ENCODE results near the gene RRP15. TPM values are rescaled to one million over a fixed set of nuclear protein-coding genes. Genes with fewer than 3 reads are reported as not detected.

RRP15 gene
- total and polyA plus RNA-seq, 2 donors = 3.9 to 12.4 TPM

- no peak overlapping the region for H3K4me3 ChIP-seq (ENCODE audit: low read length in 2 of 2)
- no peak overlapping the region for H3K27ac ChIP-seq (ENCODE audit: low read depth in 1 of 2, low read length in 1 of 2)
- 94% methylated on average over 4 of the region's 4 CpGs for WGBS
- H3K4me1 ChIP-seq (ENCODE audit: control insufficient read depth in 2 of 2, insufficient read depth in 2 of 2, low read length in 2 of 2) = peaks cover 0 to 9% of the 10 kb centered on the region in 2 donors
- DNase-seq (ENCODE audit: low read depth in 6 of 9, low spot score in 9 of 9) = no peak
- no peaks in the 10 kb centered on the region for H3K36me3 ChIP-seq (ENCODE audit: control insufficient read depth in 2 of 2, insufficient read depth in 2 of 2, low read length in 1 of 2)
- H3K27me3 ChIP-seq (ENCODE audit: control insufficient read depth in 2 of 2, insufficient read depth in 1 of 2, low read length in 1 of 2) = peaks cover 0 to 1% of the 10 kb centered on the region in 2 donors
- no peaks in the 10 kb centered on the region for H3K9me3 ChIP-seq (ENCODE audit: control insufficient read depth in 2 of 2, insufficient read depth in 1 of 2, low read length in 1 of 2)
Measured at GRCh38 chr1:218355278-218355677, 70.2 kb downstream of the RRP15 start.

GRCh38 chr1:218357211-218357892 lies 72.3 kb downstream of the RRP15 start:
- WGBS = 88% methylated on average over 10 of the region's 10 CpGs
- H3K4me3 ChIP-seq (ENCODE audit: low read length in 2 of 2) = no peak overlapping the region
- no peak overlapping the region for H3K27ac ChIP-seq (ENCODE audit: low read depth in 1 of 2, low read length in 1 of 2)
- no peaks in the 10 kb centered on the region for H3K36me3 ChIP-seq (ENCODE audit: control insufficient read depth in 2 of 2, insufficient read depth in 2 of 2, low read length in 1 of 2)
- no peaks in the 10 kb centered on the region for H3K9me3 ChIP-seq (ENCODE audit: control insufficient read depth in 2 of 2, insufficient read depth in 1 of 2, low read length in 1 of 2)
- no peaks in the 10 kb centered on the region for H3K4me1 ChIP-seq (ENCODE audit: control insufficient read depth in 2 of 2, insufficient read depth in 2 of 2, low read length in 2 of 2)
- DNase-seq (ENCODE audit: low read depth in 6 of 9, low spot score in 9 of 9) = no peak
- H3K27me3 ChIP-seq (ENCODE audit: control insufficient read depth in 2 of 2, insufficient read depth in 1 of 2, low read length in 1 of 2) = no peaks in the 10 kb centered on the region

GRCh38 chr1:218357893-218358232 lies 72.8 kb downstream of the RRP15 start:
- Histone ChIP-seq H3K4me3 (ENCODE audit: low read length in 2 of 2) (no peak overlapping the region), H3K36me3 (ENCODE audit: control insufficient read depth in 2 of 2, insufficient read depth in 2 of 2, low read length in 1 of 2) (no peaks in the 10 kb centered on the region), H3K27ac (ENCODE audit: low read depth in 1 of 2, low read length in 1 of 2) (no peak overlapping the region), H3K9me3 (ENCODE audit: control insufficient read depth in 2 of 2, insufficient read depth in 1 of 2, low read length in 1 of 2) (no peaks in the 10 kb centered on the region), H3K4me1 (ENCODE audit: control insufficient read depth in 2 of 2, insufficient read depth in 2 of 2, low read length in 2 of 2) (no peaks in the 10 kb centered on the region), H3K27me3 (ENCODE audit: control insufficient read depth in 2 of 2, insufficient read depth in 1 of 2, low read length in 1 of 2) (no peaks in the 10 kb centered on the region)
- 79% methylated on average over 3 of the region's 3 CpGs for WGBS
- no peak for DNase-seq (ENCODE audit: low read depth in 6 of 9, low spot score in 9 of 9)

- Histone ChIP-seq H3K4me3 (ENCODE audit: low read length in 2 of 2) (no peak overlapping the region), H3K36me3 (ENCODE audit: control insufficient read depth in 2 of 2, insufficient read depth in 2 of 2, low read length in 1 of 2) (no peaks in the 10 kb centered on the region), H3K27ac (ENCODE audit: low read depth in 1 of 2, low read length in 1 of 2) (no peak overlapping the region), H3K9me3 (ENCODE audit: control insufficient read depth in 2 of 2, insufficient read depth in 1 of 2, low read length in 1 of 2) (no peaks in the 10 kb centered on the region), H3K27me3 (ENCODE audit: control insufficient read depth in 2 of 2, insufficient read depth in 1 of 2, low read length in 1 of 2) (no peaks in the 10 kb centered on the region), H3K4me1 (ENCODE audit: control insufficient read depth in 2 of 2, insufficient read depth in 2 of 2, low read length in 2 of 2) (no peaks in the 10 kb centered on the region)
- DNase-seq (ENCODE audit: low read depth in 6 of 9, low spot score in 9 of 9) = no peak
- WGBS = 80% methylated on average over 7 of the region's 7 CpGs
Measured at GRCh38 chr1:218361298-218362065, 76.4 kb downstream of the RRP15 start.

- no peak overlapping the region for H3K27ac ChIP-seq (ENCODE audit: low read depth in 1 of 2, low read length in 1 of 2)
- no peaks in the 10 kb centered on the region for H3K27me3 ChIP-seq (ENCODE audit: control insufficient read depth in 2 of 2, insufficient read depth in 1 of 2, low read length in 1 of 2)
- H3K9me3 ChIP-seq (ENCODE audit: control insufficient read depth in 2 of 2, insufficient read depth in 1 of 2, low read length in 1 of 2) = no peaks in the 10 kb centered on the region
- H3K4me3 ChIP-seq (ENCODE audit: low read length in 2 of 2) = no peak overlapping the region
- no peaks in the 10 kb centered on the region for H3K36me3 ChIP-seq (ENCODE audit: control insufficient read depth in 2 of 2, insufficient read depth in 2 of 2, low read length in 1 of 2)
- no peak for DNase-seq (ENCODE audit: low read depth in 6 of 9, low spot score in 9 of 9)
- no peaks in the 10 kb centered on the region for H3K4me1 ChIP-seq (ENCODE audit: control insufficient read depth in 2 of 2, insufficient read depth in 2 of 2, low read length in 2 of 2)
- 95% methylated on average over 5 of the region's 5 CpGs for WGBS
Measured at GRCh38 chr1:218362418-218363076, 77.5 kb downstream of the RRP15 start.

- Histone ChIP-seq H3K27ac (ENCODE audit: low read depth in 1 of 2, low read length in 1 of 2) (no peak overlapping the region), H3K9me3 (ENCODE audit: control insufficient read depth in 2 of 2, insufficient read depth in 1 of 2, low read length in 1 of 2) (no peaks in the 10 kb centered on the region), H3K36me3 (ENCODE audit: control insufficient read depth in 2 of 2, insufficient read depth in 2 of 2, low read length in 1 of 2) (no peaks in the 10 kb centered on the region), H3K4me3 (ENCODE audit: low read length in 2 of 2) (no peak overlapping the region), H3K27me3 (ENCODE audit: control insufficient read depth in 2 of 2, insufficient read depth in 1 of 2, low read length in 1 of 2) (no peaks in the 10 kb centered on the region), H3K4me1 (ENCODE audit: control insufficient read depth in 2 of 2, insufficient read depth in 2 of 2, low read length in 2 of 2) (no peaks in the 10 kb centered on the region)
- 82% methylated on average over 1 of the region's 1 CpG for WGBS
- DNase-seq (ENCODE audit: low read depth in 6 of 9, low spot score in 9 of 9) = no peak
Measured at GRCh38 chr1:218363141-218363540, 78.0 kb downstream of the RRP15 start.

GRCh38 chr1:218364028-218364710 lies 79.1 kb downstream of the RRP15 start:
- DNase-seq (ENCODE audit: low read depth in 6 of 9, low spot score in 9 of 9) = no peak
- Histone ChIP-seq H3K4me3 (ENCODE audit: low read length in 2 of 2) (no peak overlapping the region), H3K27me3 (ENCODE audit: control insufficient read depth in 2 of 2, insufficient read depth in 1 of 2, low read length in 1 of 2) (no peaks in the 10 kb centered on the region), H3K27ac (ENCODE audit: low read depth in 1 of 2, low read length in 1 of 2) (no peak overlapping the region), H3K4me1 (ENCODE audit: control insufficient read depth in 2 of 2, insufficient read depth in 2 of 2, low read length in 2 of 2) (no peaks in the 10 kb centered on the region), H3K9me3 (ENCODE audit: control insufficient read depth in 2 of 2, insufficient read depth in 1 of 2, low read length in 1 of 2) (no peaks in the 10 kb centered on the region), H3K36me3 (ENCODE audit: control insufficient read depth in 2 of 2, insufficient read depth in 2 of 2, low read length in 1 of 2) (no peaks in the 10 kb centered on the region)
- WGBS = 96% methylated on average over 8 of the region's 8 CpGs

- DNase-seq (ENCODE audit: low read depth in 6 of 9, low spot score in 9 of 9) = no peak
Measured at GRCh38 chr1:218365226-218365999, 80.3 kb downstream of the RRP15 start.

More at GRCh38 chr1:218365226-218365999, 80.3 kb downstream of the RRP15 start:
- WGBS = 97% methylated on average over 15 of the region's 15 CpGs
- Histone ChIP-seq H3K27me3 (ENCODE audit: control insufficient read depth in 2 of 2, insufficient read depth in 1 of 2, low read length in 1 of 2) (no peaks in the 10 kb centered on the region), H3K9me3 (ENCODE audit: control insufficient read depth in 2 of 2, insufficient read depth in 1 of 2, low read length in 1 of 2) (no peaks in the 10 kb centered on the region), H3K27ac (ENCODE audit: low read depth in 1 of 2, low read length in 1 of 2) (no peak overlapping the region), H3K4me3 (ENCODE audit: low read length in 2 of 2) (no peak overlapping the region), H3K4me1 (ENCODE audit: control insufficient read depth in 2 of 2, insufficient read depth in 2 of 2, low read length in 2 of 2) (no peaks in the 10 kb centered on the region), H3K36me3 (ENCODE audit: control insufficient read depth in 2 of 2, insufficient read depth in 2 of 2, low read length in 1 of 2) (no peaks in the 10 kb centered on the region)

Data from thymus (tissue), 11 donors.